Measurements from ENCODE around the gene MAP6D1.

Gene MAP6D1

DNA sequence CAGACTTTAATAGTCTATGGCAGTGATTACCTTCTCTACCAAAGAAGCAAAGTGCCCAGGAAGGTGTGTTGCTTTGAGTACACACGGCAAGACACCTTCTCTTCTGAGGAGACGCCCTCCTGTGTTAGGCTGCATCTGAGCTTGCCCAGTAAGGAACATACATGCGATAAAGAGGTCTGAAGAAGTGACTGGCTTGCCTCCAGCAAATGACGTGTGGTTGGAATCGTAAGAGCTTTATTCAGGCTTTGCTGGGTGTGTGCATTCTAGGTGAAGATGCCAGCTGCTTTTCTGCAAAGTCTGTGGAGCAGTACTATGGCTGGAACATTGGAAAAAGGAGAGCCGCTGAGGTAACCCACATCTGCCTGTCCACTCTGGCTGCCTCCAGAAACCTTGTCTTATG, 22.4 kb downstream of the MAP6D1 start:
- ATAC-seq (ENCODE audit: insufficient read depth, low read depth) (no peak), DNase-seq (no peak)
- Histone ChIP-seq H3K4me1 (ENCODE audit: insufficient read depth, low read length) (no peaks in the 10 kb centered on the region), H3K27ac (ENCODE audit: low read length) (no peak overlapping the region), H3K4me3 (ENCODE audit: low read depth in 1 of 2, low read length in 2 of 2) (no peak overlapping the region), H3K4me2 (ENCODE audit: insufficient read depth, low read length) (no peak overlapping the region), H3K9me3 (ENCODE audit: insufficient read depth, low read length, severe bottlenecking) (no peaks in the 10 kb centered on the region), H3K27me3 (ENCODE audit: insufficient read depth, low read length, poor library complexity) (no peaks in the 10 kb centered on the region), H3K79me2 (ENCODE audit: insufficient read depth, low read length) (no peaks in the 10 kb centered on the region), H3K36me3 (ENCODE audit: insufficient read depth, low read length) (peaks cover 97% of the 10 kb centered on the region), H2AFZ (ENCODE audit: low read depth, low read length) (no peak overlapping the region), H3K9ac (ENCODE audit: low read depth, low read length) (no peak overlapping the region), H4K20me1 (ENCODE audit: insufficient read depth, low read length) (no peaks in the 10 kb centered on the region)
- TF ChIP-seq, protein P1, sequence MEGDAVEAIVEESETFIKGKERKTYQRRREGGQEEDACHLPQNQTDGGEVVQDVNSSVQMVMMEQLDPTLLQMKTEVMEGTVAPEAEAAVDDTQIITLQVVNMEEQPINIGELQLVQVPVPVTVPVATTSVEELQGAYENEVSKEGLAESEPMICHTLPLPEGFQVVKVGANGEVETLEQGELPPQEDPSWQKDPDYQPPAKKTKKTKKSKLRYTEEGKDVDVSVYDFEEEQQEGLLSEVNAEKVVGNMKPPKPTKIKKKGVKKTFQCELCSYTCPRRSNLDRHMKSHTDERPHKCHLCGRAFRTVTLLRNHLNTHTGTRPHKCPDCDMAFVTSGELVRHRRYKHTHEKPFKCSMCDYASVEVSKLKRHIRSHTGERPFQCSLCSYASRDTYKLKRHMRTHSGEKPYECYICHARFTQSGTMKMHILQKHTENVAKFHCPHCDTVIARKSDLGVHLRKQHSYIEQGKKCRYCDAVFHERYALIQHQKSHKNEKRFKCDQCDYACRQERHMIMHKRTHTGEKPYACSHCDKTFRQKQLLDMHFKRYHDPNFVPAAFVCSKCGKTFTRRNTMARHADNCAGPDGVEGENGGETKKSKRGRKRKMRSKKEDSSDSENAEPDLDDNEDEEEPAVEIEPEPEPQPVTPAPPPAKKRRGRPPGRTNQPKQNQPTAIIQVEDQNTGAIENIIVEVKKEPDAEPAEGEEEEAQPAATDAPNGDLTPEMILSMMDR (IDR thresholded peaks at IDR 0.05; ENCODE audit: borderline replicate concordance, extremely low read depth, low read length, poor library complexity, severe bottlenecking), result no peak
- no peak for TF ChIP-seq EZH2 (IDR thresholded peaks at IDR 0.05; ENCODE audit: borderline replicate concordance, low read depth, low read length, severe bottlenecking)

DNA sequence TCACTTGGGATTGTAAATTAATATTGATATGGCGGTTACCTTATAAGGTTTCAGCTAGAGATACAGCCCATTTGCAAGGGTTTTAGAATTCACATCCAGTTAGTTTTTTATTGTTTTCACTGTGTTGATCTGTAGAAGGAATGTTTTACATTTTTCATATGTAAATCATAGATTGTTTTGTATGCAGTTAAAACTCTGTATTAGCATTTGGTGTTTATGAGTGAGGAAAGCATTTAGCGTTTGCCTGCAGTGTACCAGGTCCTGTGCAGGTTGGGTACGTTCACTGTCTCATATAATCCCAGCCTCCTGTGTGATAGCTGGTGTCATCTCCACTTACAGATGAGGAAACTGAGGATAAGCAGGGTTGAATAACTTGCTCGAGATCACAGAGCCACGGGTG, 23.8 kb downstream of the MAP6D1 start:
- Histone ChIP-seq H3K9me3 (ENCODE audit: insufficient read depth, low read length, severe bottlenecking) (no peaks in the 10 kb centered on the region), H3K36me3 (ENCODE audit: insufficient read depth, low read length) (peaks cover 97% of the 10 kb centered on the region), H3K79me2 (ENCODE audit: insufficient read depth, low read length) (no peaks in the 10 kb centered on the region), H3K27ac (ENCODE audit: low read length) (no peak overlapping the region), H4K20me1 (ENCODE audit: insufficient read depth, low read length) (no peaks in the 10 kb centered on the region), H3K27me3 (ENCODE audit: insufficient read depth, low read length, poor library complexity) (no peaks in the 10 kb centered on the region), H2AFZ (ENCODE audit: low read depth, low read length) (no peak overlapping the region), H3K4me1 (ENCODE audit: insufficient read depth, low read length) (no peaks in the 10 kb centered on the region), H3K9ac (ENCODE audit: low read depth, low read length) (no peak overlapping the region), H3K4me3 (ENCODE audit: low read depth in 1 of 2, low read length in 2 of 2) (no peak overlapping the region), H3K4me2 (ENCODE audit: insufficient read depth, low read length) (no peak overlapping the region)
- no peak for ATAC-seq (ENCODE audit: insufficient read depth, low read depth)
- DNase-seq, result no peak
- TF ChIP-seq, protein P1 (IDR thresholded peaks at IDR 0.05; ENCODE audit: borderline replicate concordance, extremely low read depth, low read length, poor library complexity, severe bottlenecking), result no peak
- no peak for TF ChIP-seq EZH2 (IDR thresholded peaks at IDR 0.05; ENCODE audit: borderline replicate concordance, low read depth, low read length, severe bottlenecking)

DNA sequence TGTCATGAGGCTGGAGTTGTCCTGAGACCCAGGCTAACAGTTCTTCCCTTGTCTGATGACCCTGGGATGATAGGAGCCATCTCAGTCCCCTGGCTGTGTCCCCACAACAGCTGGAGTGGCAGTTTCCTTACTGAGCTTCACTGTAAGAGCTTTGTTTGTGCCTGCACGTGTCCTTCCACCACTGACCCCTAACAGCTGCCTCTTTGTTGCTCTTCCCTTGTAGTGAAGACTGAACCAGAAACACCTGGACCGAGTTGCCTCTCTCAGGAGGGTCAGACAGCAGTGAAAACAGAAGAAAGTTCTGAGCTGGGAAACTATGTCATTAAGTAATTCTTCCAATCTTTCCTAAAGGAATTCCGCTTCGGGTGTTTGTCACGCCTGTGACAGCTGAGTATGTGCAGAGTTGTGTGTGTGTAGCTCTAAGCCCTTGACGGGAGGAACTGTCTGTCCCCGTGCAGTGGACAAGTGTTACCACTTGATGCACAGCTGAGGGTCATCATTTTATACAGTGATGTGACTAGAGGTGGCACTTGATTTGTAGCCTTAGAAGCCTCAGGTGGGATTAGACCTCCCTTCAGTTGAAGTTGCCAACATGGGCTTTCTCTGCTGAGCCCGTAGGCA, 25.0 kb downstream of the MAP6D1 start:
- H3K36me3 ChIP-seq (ENCODE audit: insufficient read depth, low read length), result peaks cover 95% of the 10 kb centered on the region

More for the DNA sequence above, 25.0 kb downstream of the MAP6D1 start:
- Histone ChIP-seq H3K4me1 (ENCODE audit: insufficient read depth, low read length) (no peaks in the 10 kb centered on the region), H3K27ac (ENCODE audit: low read length) (no peak overlapping the region), H2AFZ (ENCODE audit: low read depth, low read length) (no peak overlapping the region), H3K4me2 (ENCODE audit: insufficient read depth, low read length) (no peak overlapping the region), H4K20me1 (ENCODE audit: insufficient read depth, low read length) (no peaks in the 10 kb centered on the region), H3K4me3 (ENCODE audit: low read depth in 1 of 2, low read length in 2 of 2) (no peak overlapping the region), H3K79me2 (ENCODE audit: insufficient read depth, low read length) (no peaks in the 10 kb centered on the region), H3K9ac (ENCODE audit: low read depth, low read length) (no peak overlapping the region), H3K9me3 (ENCODE audit: insufficient read depth, low read length, severe bottlenecking) (no peaks in the 10 kb centered on the region), H3K27me3 (ENCODE audit: insufficient read depth, low read length, poor library complexity) (no peaks in the 10 kb centered on the region)
- ATAC-seq (ENCODE audit: insufficient read depth, low read depth), result no peak
- DNase-seq, result no peak
- TF ChIP-seq, protein P1 (IDR thresholded peaks at IDR 0.05; ENCODE audit: borderline replicate concordance, extremely low read depth, low read length, poor library complexity, severe bottlenecking), result no peak
- no peak for TF ChIP-seq EZH2 (IDR thresholded peaks at IDR 0.05; ENCODE audit: borderline replicate concordance, low read depth, low read length, severe bottlenecking)

Data from DND-41 (cell line).